Bronchial epithelial cell (primary cell): ENCODE measurements around the gene C1QTNF4. TPM values are rescaled to one million over a fixed set of nuclear protein-coding genes. Genes with fewer than 3 reads are reported as not detected.
A peak's percentile ranks its signal among the peaks of the same experiment; 100 is the strongest.

ENCODE experiments used
- DNase-seq: peaks from one replicate; pipeline ENCODE4 v3.0.0-alpha.2; 2010; ENCODE audit warnings: low read depth
- FAIRE-seq: peaks from 2 replicates; lab custom pipeline; 2011; peaks lifted over from hg19 to GRCh38; lab: Jason Lieb, UNC
- H3K27me3 ChIP-seq: 2 replicates; pipeline ENCODE4 v1.5.1; 2011; ENCODE audit warnings: low read length; ENCODE audit not compliant: control insufficient read depth, insufficient read depth
- H3K36me3 ChIP-seq: 2 replicates; pipeline ENCODE4 v1.5.1; 2011; ENCODE audit warnings: low read length; ENCODE audit not compliant: control insufficient read depth, insufficient read depth
- H3K4me3 ChIP-seq: 2 replicates; pipeline ENCODE4 v1.5.1; 2011; ENCODE audit warnings: mild to moderate bottlenecking, low read depth, low read length, control low read depth
- CTCF ChIP-seq: IDR thresholded peaks from 2 replicates; pipeline ENCODE4 v1.5.1; 2011; ENCODE audit warnings: mild to moderate bottlenecking, moderate library complexity, low read length, control low read depth, inconsistent platforms; ENCODE audit not compliant: insufficient read depth, severe bottlenecking
- total RNA-seq: library from RNA; depleted of rRNA; stranded (reverse); fragments of >200 nt; gene quantifications from 2 replicates; pipeline ENCODE4 v1.2.1, GENCODE V29; 2014

The C1QTNF4 gene
- total RNA-seq, 1 donor from 2014 or later: 0.26 TPM

GRCh38 chr11:47587039-47587716 lies 7.0 kb downstream of the C1QTNF4 start:
- peaks cover 14% of the 10 kb centered on the region for H3K36me3 ChIP-seq
- H3K4me3 ChIP-seq: no peak overlapping the region
- DNase-seq (no peak), FAIRE-seq (no peak)
- peaks cover 8% of the 10 kb centered on the region for H3K27me3 ChIP-seq
- TF ChIP-seq CTCF: no peak

GRCh38 chr11:47586098-47586855 lies 7.9 kb downstream of the C1QTNF4 start, which contains the start of gene FAM180B:
Gene FAM180B, plus strand, starts transcription at chr11:47586678. Its CDS starts 91 bp downstream, at chr11:47586769.
- Histone ChIP-seq H3K4me3 (no peak within 1 kb of the TSS), H3K36me3 (peaks cover 19% of the 10 kb centered on the region), H3K27me3 (peaks cover 6% of the 10 kb centered on the region)
- DNase-seq: no peak
- TF ChIP-seq CTCF: no peak
- no peak for FAIRE-seq

GRCh38 chr11:47583844-47584243 lies 10.4 kb downstream of the C1QTNF4 start:
- TF ChIP-seq CTCF: no peak
- no peak for FAIRE-seq

GRCh38 chr11:47578524-47579494 lies 15.4 kb downstream of the C1QTNF4 start, which contains the start of the genes KBTBD4 and NDUFS3:
Gene KBTBD4, minus strand, starts transcription at chr11:47578970. Its CDS starts 19 bp downstream, at chr11:47578951.
Gene NDUFS3, plus strand, starts transcription at chr11:47579074. Its CDS starts 18 bp downstream, at chr11:47579092.
- DNase-seq (peak; percentile 67), FAIRE-seq (no peak)
- H3K4me3 ChIP-seq: peak within 1 kb of the TSS; percentile 98
- no peaks in the 10 kb centered on the region for H3K27me3 ChIP-seq
- TF ChIP-seq CTCF: no peak
- H3K36me3 ChIP-seq: peaks cover 23% of the 10 kb centered on the region

More at GRCh38 chr11:47583844-47584243, 10.4 kb downstream of the C1QTNF4 start:
- Histone ChIP-seq H3K4me3 (no peak overlapping the region), H3K36me3 (peaks cover 22% of the 10 kb centered on the region), H3K27me3 (no peaks in the 10 kb centered on the region)
- no peak for DNase-seq

GRCh38 chr11:47577460-47578041 lies 16.7 kb downstream of the C1QTNF4 start:
- Histone ChIP-seq H3K4me3 (no peak overlapping the region), H3K27me3 (no peaks in the 10 kb centered on the region), H3K36me3 (peaks cover 20% of the 10 kb centered on the region)
- FAIRE-seq (no peak), DNase-seq (no peak)
- no peak for TF ChIP-seq CTCF
